Keratinocyte (primary cell): ENCODE data around the gene OSBPL8.

Experiments used
- EZH2 ChIP-seq: IDR thresholded peaks from one replicate; pipeline ENCODE4 v1.6.1; 2012; ENCODE audit warnings: inconsistent platforms, mild to moderate bottlenecking, low read length, moderate library complexity
- TF ChIP-seq, protein P1 (sequence below), 3 experiments: IDR thresholded peaks in 1 of 3; conservative IDR thresholded peaks in 1 of 3; optimal IDR thresholded peaks in 1 of 3; 2 replicates in 2 of 3; 3 replicates in 1 of 3; pipeline versions ENCODE3 to v1.5.1; 2011; ENCODE audit warnings: low read length in 3 of 3, mild to moderate bottlenecking in 3 of 3, moderate library complexity in 2 of 3, control low read depth in 1 of 3, inconsistent platforms in 1 of 3; ENCODE audit not compliant: insufficient read depth in 2 of 3; ENCODE audit errors: extremely low read depth in 1 of 3

DNA sequence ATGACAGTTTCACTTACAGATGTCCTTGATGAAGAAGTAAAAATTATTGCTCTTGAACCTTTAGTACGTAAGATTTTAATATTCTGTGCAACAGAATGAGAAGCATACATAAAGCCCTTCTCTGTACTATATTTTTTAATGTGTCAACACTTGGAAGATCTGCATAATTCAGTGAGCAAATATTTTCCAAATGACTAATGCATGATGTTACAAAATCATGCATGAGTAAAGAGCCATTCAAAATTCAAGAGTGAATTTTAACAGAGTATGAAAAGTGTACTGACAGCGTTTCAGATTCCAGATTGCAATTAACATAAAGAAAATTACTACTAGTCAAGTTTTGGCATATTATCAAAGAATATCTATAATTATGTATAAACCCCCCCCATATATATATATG lies 110.0 kb downstream of the OSBPL8 start:
- TF ChIP-seq, protein P1, sequence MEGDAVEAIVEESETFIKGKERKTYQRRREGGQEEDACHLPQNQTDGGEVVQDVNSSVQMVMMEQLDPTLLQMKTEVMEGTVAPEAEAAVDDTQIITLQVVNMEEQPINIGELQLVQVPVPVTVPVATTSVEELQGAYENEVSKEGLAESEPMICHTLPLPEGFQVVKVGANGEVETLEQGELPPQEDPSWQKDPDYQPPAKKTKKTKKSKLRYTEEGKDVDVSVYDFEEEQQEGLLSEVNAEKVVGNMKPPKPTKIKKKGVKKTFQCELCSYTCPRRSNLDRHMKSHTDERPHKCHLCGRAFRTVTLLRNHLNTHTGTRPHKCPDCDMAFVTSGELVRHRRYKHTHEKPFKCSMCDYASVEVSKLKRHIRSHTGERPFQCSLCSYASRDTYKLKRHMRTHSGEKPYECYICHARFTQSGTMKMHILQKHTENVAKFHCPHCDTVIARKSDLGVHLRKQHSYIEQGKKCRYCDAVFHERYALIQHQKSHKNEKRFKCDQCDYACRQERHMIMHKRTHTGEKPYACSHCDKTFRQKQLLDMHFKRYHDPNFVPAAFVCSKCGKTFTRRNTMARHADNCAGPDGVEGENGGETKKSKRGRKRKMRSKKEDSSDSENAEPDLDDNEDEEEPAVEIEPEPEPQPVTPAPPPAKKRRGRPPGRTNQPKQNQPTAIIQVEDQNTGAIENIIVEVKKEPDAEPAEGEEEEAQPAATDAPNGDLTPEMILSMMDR (optimal IDR thresholded peaks at IDR 0.05 in 1 of 3, IDR thresholded peaks at IDR 0.05 in 1 of 3, conservative IDR thresholded peaks at IDR 0.05 in 1 of 3; ENCODE audit: extremely low read depth in 1 of 3, insufficient read depth in 2 of 3, low read length in 3 of 3) = no peak
- no peak for TF ChIP-seq EZH2
